Stomach smooth muscle (tissue), 2 donors: ENCODE results near the gene MLXIP.

ENCODE experiments used
- H3K27ac ChIP-seq: one replicate; pipeline ENCODE4 v1.7.0; 2013; ENCODE audit warnings: mild to moderate bottlenecking, low read length, inconsistent platforms
- H3K27me3 ChIP-seq, 2 donors: one replicate each; pipeline ENCODE4 v1.7.0; 2013; ENCODE audit warnings: low read length in 2 of 2; ENCODE audit not compliant: insufficient read depth in 2 of 2, control insufficient read depth in 1 of 2
- H3K36me3 ChIP-seq, 2 donors: one replicate each; pipeline ENCODE4 v1.7.0; 2013; ENCODE audit warnings: low read length in 2 of 2; ENCODE audit not compliant: control insufficient read depth in 2 of 2, insufficient read depth in 2 of 2
- H3K4me1 ChIP-seq: one replicate; pipeline ENCODE4 v1.7.0; 2013; ENCODE audit warnings: low read length; ENCODE audit not compliant: control insufficient read depth, insufficient read depth
- H3K4me3 ChIP-seq, 2 donors: one replicate each; pipeline ENCODE4 v1.7.0; 2013; ENCODE audit warnings: low read length in 2 of 2
- H3K9ac ChIP-seq, 2 donors: one replicate each; pipeline ENCODE4 v1.7.0; 2013; ENCODE audit warnings: low read length in 2 of 2, mild to moderate bottlenecking in 1 of 2
- H3K9me3 ChIP-seq, 2 donors: one replicate each; pipeline ENCODE4 v1.7.0; 2013; ENCODE audit warnings: low read length in 2 of 2; ENCODE audit not compliant: control insufficient read depth in 2 of 2
- donor health status: healthy.
- donor health status: Pancreatic carcinoma.

MLXIP gene

DNA sequence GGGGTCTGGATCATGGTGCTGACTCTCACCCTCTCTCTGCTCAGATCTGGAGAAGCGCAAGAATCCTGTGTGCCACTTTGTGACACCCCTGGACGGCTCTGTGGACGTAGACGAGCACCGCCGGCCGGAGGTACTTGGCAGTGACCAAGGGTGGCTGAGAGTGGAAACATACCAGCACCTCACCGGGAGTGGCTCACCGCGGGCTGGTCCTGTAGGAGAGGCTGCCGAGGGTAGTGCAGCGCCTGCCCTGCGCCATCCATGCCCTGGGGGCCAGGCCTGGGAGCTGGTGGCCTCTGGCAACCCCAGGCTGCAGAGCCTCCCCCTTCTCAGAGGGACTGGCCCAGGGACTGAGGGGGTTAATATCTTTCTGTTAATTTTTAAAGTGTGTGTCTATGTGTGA is 49.3 kb downstream of the MLXIP start:
- Histone ChIP-seq H3K4me1 (peaks cover 32% of the 10 kb centered on the region), H3K27me3 (no peaks in the 10 kb centered on the region), H3K9ac (no peak overlapping the region), H3K4me3 (no peak overlapping the region), H3K36me3 (peaks cover 41 to 46% of the 10 kb centered on the region in 2 donors), H3K27ac (no peak overlapping the region), H3K9me3 (no peaks in the 10 kb centered on the region)

DNA sequence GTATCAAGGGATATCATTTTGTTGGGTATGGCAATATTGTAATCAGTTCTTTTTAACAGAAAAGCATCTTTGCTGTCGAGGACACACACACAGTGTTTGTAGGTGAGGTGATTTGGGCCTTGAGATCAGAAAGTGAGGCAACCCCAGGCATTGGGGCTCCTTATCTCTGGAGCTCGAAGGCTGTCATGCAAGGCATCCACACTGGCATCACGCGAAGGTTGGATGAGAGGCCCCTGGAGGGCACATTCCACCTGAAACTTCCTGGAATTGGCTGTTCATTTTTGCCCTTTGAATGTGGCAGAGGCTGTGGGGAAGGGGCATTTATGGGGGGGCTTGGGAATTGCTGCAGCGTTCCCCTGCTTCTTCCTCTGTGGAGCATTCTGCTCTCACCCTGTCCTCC is 49.9 kb downstream of the MLXIP start:
- Histone ChIP-seq H3K4me3 (no peak overlapping the region), H3K9ac (no peak overlapping the region), H3K4me1 (peaks cover 26% of the 10 kb centered on the region), H3K27ac (no peak overlapping the region), H3K36me3 (peaks cover 45 to 52% of the 10 kb centered on the region in 2 donors), H3K9me3 (no peaks in the 10 kb centered on the region), H3K27me3 (no peaks in the 10 kb centered on the region)

DNA sequence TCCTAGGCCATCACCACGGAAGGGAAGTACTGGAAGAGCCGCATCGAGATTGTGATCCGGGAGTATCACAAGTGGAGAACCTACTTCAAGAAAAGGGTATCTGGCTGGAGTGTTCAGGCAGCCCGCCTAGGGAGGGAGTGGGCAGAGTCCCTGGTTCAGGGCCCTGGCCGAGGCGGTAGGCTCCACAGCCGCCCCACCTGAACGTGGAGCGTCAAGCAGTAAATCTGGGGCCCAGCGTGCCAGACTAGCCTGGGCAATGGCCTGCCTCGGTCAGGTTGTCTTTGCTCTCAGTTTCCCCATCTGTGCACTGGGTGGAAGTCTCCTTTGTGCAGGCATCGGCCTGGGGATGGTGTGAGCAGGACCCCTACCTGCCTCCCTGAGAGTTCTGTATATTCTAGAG is 50.6 kb downstream of the MLXIP start:
- H3K27me3 ChIP-seq, result no peaks in the 10 kb centered on the region
- peaks cover 22% of the 10 kb centered on the region for H3K4me1 ChIP-seq
- peaks cover 50 to 57% of the 10 kb centered on the region in 2 donors for H3K36me3 ChIP-seq
- H3K9me3 ChIP-seq, result no peaks in the 10 kb centered on the region
- no peak overlapping the region for H3K4me3 ChIP-seq
- no peak overlapping the region for H3K9ac ChIP-seq
- H3K27ac ChIP-seq, result no peak overlapping the region

DNA sequence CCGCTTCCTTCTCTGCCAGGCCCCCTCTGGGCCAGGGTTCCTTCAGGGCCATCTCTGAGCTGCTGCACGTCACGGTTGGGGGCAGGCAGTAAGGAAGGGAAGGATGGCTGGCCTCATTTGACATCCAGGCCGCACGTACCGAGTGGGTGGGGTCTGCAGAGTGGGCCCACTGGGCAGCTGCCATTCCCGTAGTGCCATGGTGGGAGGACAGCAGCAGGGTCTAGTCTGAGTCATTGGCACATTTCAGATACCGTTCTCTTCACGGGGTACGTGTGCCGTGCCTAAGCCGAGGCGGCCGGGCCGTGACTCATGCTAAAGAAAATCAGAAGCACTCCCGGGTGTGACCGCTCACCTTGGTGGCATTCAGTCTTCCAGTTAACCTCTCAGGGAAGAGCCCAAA is 51.6 kb downstream of the MLXIP start:
- Histone ChIP-seq H3K27me3 (no peaks in the 10 kb centered on the region), H3K27ac (no peak overlapping the region), H3K4me3 (no peak overlapping the region), H3K4me1 (peaks cover 23% of the 10 kb centered on the region), H3K9me3 (no peaks in the 10 kb centered on the region), H3K36me3 (peaks cover 54 to 60% of the 10 kb centered on the region in 2 donors), H3K9ac (peak overlapping the region in 1 of 2 donors; percentile 15)

DNA sequence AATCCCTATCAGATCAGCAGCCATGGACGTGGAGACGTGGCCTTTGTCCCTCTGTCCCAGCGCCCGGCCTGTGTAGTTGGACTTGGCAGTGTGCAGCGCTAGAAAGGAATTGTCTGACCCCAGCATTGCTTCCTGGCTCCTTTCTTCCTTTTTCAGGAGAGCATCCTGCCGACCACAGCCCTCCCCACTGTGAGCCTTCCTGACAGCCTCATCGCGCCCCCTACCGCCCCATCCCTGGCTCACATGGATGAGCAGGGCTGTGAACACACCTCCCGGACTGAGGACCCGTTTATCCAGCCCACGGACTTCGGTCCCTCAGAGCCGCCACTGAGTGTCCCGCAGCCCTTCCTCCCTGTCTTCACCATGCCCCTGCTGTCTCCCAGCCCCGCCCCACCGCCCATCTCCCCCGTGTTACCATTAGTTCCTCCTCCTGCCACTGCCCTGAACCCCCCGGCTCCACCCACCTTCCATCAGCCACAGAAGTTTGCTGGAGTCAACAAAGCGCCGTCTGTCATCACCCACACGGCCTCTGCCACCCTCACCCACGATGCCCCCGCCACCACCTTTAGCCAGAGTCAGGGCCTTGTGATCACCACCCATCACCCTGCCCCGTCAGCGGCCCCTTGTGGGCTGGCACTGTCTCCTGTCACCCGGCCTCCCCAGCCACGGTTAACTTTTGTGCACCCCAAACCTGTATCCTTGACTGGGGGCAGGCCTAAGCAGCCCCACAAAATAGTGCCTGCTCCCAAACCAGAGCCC is 54.8 kb downstream of the MLXIP start:
- Histone ChIP-seq H3K4me1 (peaks cover 2% of the 10 kb centered on the region), H3K36me3 (peaks cover 66 to 67% of the 10 kb centered on the region in 2 donors), H3K9me3 (no peaks in the 10 kb centered on the region), H3K27me3 (no peaks in the 10 kb centered on the region), H3K9ac (no peak overlapping the region), H3K27ac (no peak overlapping the region), H3K4me3 (no peak overlapping the region)

DNA sequence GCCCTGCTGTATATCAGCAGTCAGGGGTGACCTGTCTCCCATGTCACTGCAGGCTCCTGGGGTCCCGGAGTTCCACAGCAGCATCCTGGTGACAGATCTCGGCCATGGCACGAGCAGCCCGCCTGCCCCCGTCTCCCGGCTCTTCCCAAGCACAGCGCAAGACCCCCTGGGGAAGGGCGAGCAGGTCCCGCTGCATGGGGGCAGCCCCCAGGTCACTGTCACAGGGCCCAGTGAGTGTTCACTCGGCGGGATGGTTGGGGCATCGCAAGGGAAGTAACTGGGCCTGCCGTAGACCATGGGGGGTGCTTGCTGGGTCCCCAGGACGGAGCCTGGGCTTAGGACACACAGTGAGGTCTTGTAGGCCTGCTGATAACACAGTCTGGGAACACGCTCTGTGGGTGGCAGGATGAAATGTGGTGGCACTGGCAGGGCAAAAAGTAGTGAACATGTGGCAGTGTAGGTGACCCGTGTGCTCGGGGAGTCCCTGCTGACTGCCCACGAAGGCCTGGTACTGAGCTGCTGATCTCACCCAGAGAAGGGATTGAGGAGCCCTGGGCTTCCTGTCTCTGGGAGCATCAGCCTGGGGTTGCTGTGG is 57.0 kb downstream of the MLXIP start:
- H3K27me3 ChIP-seq, result no peaks in the 10 kb centered on the region
- H3K9ac ChIP-seq, result no peak overlapping the region
- peaks cover 57 to 59% of the 10 kb centered on the region in 2 donors for H3K36me3 ChIP-seq
- H3K4me3 ChIP-seq, result no peak overlapping the region
- H3K27ac ChIP-seq, result no peak overlapping the region
- no peaks in the 10 kb centered on the region for H3K9me3 ChIP-seq
- peaks cover 2% of the 10 kb centered on the region for H3K4me1 ChIP-seq

DNA sequence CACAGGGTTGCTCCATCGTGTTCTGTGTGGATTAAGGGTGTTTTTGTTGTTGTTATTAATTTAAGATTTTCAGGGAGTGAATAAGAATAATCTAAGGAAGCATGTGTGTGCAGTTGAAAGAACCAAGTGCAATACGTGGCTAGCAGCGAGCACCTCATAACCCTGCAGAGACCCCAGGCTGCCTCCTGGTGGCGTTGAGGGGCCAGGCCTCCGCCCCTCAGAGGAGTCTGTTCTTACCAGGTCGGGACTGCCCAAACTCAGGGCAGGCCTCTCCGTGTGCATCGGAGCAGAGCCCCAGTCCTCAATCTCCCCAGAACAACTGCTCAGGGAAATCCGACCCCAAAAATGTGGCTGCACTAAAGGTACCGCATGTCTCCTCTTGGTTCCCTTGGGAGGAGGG is 58.7 kb downstream of the MLXIP start:
- Histone ChIP-seq H3K9me3 (no peaks in the 10 kb centered on the region), H3K27ac (no peak overlapping the region), H3K4me3 (no peak overlapping the region), H3K9ac (no peak overlapping the region), H3K27me3 (no peaks in the 10 kb centered on the region), H3K4me1 (peaks cover 2% of the 10 kb centered on the region), H3K36me3 (peaks cover 67% of the 10 kb centered on the region in 2 donors)

DNA sequence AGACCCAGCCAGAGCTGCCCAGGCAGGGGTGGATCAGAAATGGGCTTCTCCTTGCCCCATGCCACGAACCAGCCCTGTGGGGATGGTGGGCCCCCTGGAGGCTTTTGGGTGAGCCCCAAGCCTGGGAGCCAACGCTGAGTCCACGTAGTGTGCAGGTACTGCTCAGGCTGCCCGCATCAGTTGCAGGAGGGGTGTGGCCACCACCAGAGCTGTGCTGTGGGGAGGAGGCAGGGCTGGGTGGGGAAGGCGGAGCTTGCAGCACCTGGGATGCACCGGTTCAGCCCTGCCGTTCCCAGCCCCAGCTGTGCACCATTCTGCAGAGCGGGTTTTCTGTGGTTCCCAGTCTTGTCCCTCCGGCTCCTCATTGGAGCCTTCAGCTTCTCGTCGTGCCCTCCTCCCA is 59.1 kb downstream of the MLXIP start:
- Histone ChIP-seq H3K9me3 (no peaks in the 10 kb centered on the region), H3K4me1 (peaks cover 2% of the 10 kb centered on the region), H3K9ac (no peak overlapping the region), H3K27ac (no peak overlapping the region), H3K36me3 (peaks cover 67 to 69% of the 10 kb centered on the region in 2 donors), H3K4me3 (no peak overlapping the region), H3K27me3 (no peaks in the 10 kb centered on the region)

DNA sequence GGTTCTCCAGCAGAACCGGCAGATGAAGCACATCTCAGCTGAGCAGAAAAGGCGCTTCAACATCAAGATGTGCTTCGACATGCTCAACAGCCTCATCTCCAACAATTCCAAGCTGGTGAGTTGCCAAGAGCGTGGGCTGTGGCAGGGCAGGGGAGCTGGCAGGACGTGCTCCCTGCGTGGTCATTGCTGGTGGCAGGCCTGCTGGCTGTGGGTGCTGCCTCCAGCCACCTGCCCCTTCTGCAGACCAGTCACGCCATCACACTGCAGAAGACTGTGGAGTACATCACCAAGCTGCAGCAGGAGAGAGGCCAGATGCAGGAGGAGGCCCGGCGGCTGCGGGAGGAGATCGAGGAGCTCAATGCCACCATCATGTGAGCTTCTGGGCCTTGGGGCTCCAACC is 59.6 kb downstream of the MLXIP start:
- Histone ChIP-seq H3K4me3 (no peak overlapping the region), H3K9ac (no peak overlapping the region), H3K27ac (no peak overlapping the region), H3K9me3 (no peaks in the 10 kb centered on the region), H3K36me3 (peaks cover 66 to 71% of the 10 kb centered on the region in 2 donors), H3K27me3 (no peaks in the 10 kb centered on the region), H3K4me1 (peaks cover 2% of the 10 kb centered on the region)

DNA sequence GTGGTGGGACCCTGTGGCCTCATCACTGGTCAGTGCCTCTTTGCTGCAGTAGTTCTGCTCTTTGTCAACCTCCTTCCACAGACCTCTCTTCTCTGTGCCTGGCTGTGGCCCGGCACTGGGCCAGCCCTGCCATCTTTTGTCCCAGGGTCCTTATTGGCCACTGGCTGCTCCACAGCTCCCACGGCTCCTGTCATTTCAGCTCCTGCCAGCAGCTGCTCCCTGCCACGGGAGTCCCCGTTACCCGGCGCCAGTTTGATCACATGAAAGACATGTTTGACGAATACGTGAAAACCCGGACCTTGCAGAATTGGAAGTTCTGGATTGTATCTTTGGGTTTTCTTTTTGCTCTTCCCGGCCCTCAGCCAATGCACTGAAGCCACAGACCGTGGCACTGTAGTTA is 60.1 kb downstream of the MLXIP start:
- peaks cover 2% of the 10 kb centered on the region for H3K4me1 ChIP-seq
- H3K9me3 ChIP-seq, result no peaks in the 10 kb centered on the region
- H3K36me3 ChIP-seq, result peaks cover 66 to 72% of the 10 kb centered on the region in 2 donors
- H3K27ac ChIP-seq, result no peak overlapping the region
- H3K4me3 ChIP-seq, result no peak overlapping the region
- H3K27me3 ChIP-seq, result no peaks in the 10 kb centered on the region
- H3K9ac ChIP-seq, result no peak overlapping the region

DNA sequence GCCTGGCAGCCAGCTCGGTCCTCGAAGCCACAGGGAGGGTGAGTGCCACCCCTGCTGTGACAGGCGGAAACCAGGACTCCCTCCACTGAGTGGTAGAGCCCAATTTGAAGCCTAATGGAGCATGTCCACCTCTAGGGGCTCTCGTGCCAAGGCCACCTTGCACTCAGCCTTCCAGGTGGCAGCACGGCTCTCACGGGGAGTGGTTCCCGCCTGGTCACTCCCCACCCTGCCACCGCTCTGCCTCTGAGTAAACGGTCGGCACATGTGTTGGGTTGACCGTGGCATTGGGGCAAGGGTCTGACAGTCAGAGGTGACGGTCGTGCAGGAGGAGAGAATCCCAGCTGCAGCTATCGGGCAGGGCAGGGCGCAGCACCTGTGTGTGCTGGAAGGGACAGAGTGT is 60.7 kb downstream of the MLXIP start:
- Histone ChIP-seq H3K36me3 (peaks cover 64 to 74% of the 10 kb centered on the region in 2 donors), H3K9ac (no peak overlapping the region), H3K27me3 (no peaks in the 10 kb centered on the region), H3K27ac (no peak overlapping the region), H3K4me3 (no peak overlapping the region), H3K9me3 (no peaks in the 10 kb centered on the region), H3K4me1 (peaks cover 2% of the 10 kb centered on the region)
